HG03060 (cell line): ENCODE measurements around the gene SCYGR3.
A peak's percentile ranks its signal among the peaks of the same experiment; 100 is the strongest.
"Not testable (repeated sequence)": the region's sequence is repeated elsewhere in the genome, so short reads cannot be mapped to it uniquely, and the experiment has no call there.

ENCODE experiments used
- ATAC-seq: cut with Tn5 transposase; IDR thresholded peaks from one replicate; pipeline ENCODE4 v1.9.1; 2021; ENCODE audit warnings: low read depth, moderate number of reproducible peaks; ENCODE audit not compliant: unreplicated experiment

The SCYGR3 gene

GRCh38 chr2:227614246-227614645 is 394 bp downstream of the SCYGR3 start:
- no peak for ATAC-seq

GRCh38 chr2:227613272-227613660 is 1.4 kb downstream of the SCYGR3 start:
- no peak for ATAC-seq

GRCh38 chr2:227612546-227613271 is 1.9 kb downstream of the SCYGR3 start:
- no peak for ATAC-seq

GRCh38 chr2:227610123-227610522 is 4.5 kb downstream of the SCYGR3 start:
- ATAC-seq = no peak

GRCh38 chr2:227608561-227609338 is 5.9 kb downstream of the SCYGR3 start:
- peak; percentile 58 for ATAC-seq

GRCh38 chr2:227607941-227608340 is 6.7 kb downstream of the SCYGR3 start:
- no peak for ATAC-seq

- no peak for ATAC-seq
These were observed 8.2 kb downstream of the SCYGR3 start for GRCh38 chr2:227606476-227606875.

GRCh38 chr2:227602358-227602757 is 12.3 kb downstream of the SCYGR3 start:
- no peak for ATAC-seq

GRCh38 chr2:227598835-227599503 is 15.7 kb downstream of the SCYGR3 start, which contains the start of gene SCYGR2:
TSS of gene SCYGR2 (plus strand) at chr2:227598893. CDS start at chr2:227598893, 0 bp downstream.
- not testable (repeated sequence) for ATAC-seq

- no peak for ATAC-seq
These were observed 16.6 kb downstream of the SCYGR3 start for GRCh38 chr2:227597998-227598397.

GRCh38 chr2:227597036-227597435 is 17.6 kb downstream of the SCYGR3 start:
- ATAC-seq = no peak

- no peak for ATAC-seq
These were observed 18.8 kb downstream of the SCYGR3 start for GRCh38 chr2:227595797-227596196.

- no peak for ATAC-seq
These were observed 21.8 kb downstream of the SCYGR3 start for GRCh38 chr2:227592694-227593387.

- ATAC-seq = no peak
These were observed 32.3 kb downstream of the SCYGR3 start for GRCh38 chr2:227582369-227582768.

- no peak for ATAC-seq
These were observed 34.8 kb downstream of the SCYGR3 start for GRCh38 chr2:227579791-227580190.

GRCh38 chr2:227578642-227579041 is 36.0 kb downstream of the SCYGR3 start:
- ATAC-seq = no peak

GRCh38 chr2:227577555-227577954 is 37.1 kb downstream of the SCYGR3 start:
- ATAC-seq = no peak

- no peak for ATAC-seq
These were observed 37.8 kb downstream of the SCYGR3 start for GRCh38 chr2:227576812-227577211.

GRCh38 chr2:227576110-227576509 is 38.5 kb downstream of the SCYGR3 start:
- no peak for ATAC-seq

- no peak for ATAC-seq
These were observed 44.0 kb downstream of the SCYGR3 start for GRCh38 chr2:227570615-227571014.

- no peak for ATAC-seq
These were observed 45.8 kb downstream of the SCYGR3 start for GRCh38 chr2:227568852-227569169.
